GM19238 (cell line): Measurements from ENCODE around the gene SSBP4.

Experiments used
- DNase-seq: peaks from one replicate; pipeline ENCODE4 v3.0.0; 2011; ENCODE audit warnings: low spot score; ENCODE audit not compliant: insufficient read length

The SSBP4 gene

GRCh38 chr19:18420930-18421329 lies 1.7 kb downstream of the SSBP4 start:
- no peak for DNase-seq

GRCh38 chr19:18421371-18421959 lies 2.3 kb downstream of the SSBP4 start:
- no peak for DNase-seq

- DNase-seq = no peak
These were observed 3.5 kb downstream of the SSBP4 start for GRCh38 chr19:18422530-18423191.

- DNase-seq = no peak
These were observed 4.2 kb downstream of the SSBP4 start for GRCh38 chr19:18423258-18424020.

DNA sequence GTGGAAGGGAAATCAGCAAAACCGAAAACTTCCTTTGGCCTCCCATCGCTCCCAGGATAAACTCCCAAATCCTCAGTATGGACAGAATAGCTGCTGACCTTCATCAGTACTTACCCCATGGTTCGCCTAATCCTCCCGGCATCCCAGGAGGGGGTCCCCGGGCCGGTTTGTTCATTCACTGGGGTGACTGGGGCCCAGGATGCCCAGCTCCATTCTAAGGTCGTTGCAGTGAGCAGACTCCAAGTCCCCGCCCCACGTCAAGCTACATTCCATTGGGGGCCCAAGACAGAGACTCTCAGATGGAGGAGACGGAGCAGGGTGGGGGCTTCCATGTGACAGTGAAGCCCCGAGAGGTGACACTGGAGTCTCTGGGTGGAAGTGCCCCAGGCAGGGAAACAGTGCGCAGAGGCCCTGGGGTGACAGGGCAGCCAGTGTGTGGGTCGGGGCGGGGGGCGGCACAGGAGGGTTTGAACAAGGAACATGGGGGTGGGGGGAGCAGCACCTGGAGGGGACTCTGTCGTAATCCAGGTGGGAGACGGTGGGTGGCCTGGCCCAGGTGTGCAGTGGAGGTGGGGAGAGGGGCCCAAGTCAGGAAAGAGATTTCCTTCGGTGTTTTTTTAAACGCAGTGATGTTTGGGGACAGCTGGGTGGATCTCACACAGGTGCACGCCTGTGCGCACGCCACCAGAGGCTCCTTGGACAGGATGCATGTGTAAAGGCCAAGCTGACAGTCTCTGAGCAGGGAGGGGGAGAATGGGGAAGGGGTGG lies 5.1 kb downstream of the SSBP4 start:
- DNase-seq = no peak

DNA sequence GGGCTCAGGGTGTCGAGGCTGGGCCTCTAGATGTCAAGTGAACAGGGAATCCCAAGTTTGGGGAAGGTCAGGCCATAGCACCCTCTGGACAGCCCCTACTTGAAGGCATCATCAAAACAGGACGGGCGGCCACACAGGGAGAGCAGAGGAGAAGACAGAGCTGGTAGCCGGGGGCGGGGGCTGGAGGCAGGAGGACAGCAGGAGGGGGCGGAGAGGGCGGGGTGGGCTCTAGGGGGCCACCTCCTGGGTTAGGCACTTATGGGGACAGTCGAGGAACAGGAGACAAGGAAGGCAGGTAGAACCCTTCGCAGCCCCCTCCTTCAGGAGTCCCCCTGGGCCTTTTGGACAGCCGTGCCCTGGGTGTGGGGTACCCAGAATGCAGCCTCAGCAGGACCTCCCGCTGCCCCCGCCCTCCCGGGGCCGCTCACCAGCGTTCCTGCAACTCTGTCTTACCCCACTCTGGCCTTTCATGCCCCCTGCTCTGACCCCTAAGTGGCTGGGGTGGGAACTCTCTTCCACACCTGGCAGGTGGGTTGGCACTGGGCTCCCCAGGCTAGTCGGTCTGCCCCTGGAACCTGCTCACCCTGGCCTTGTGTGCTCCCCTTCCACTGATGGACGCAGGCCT lies 5.8 kb downstream of the SSBP4 start:
- no peak for DNase-seq

- no peak for DNase-seq
These were observed 6.6 kb downstream of the SSBP4 start for GRCh38 chr19:18425515-18426415.

- DNase-seq = no peak
These were observed 7.2 kb downstream of the SSBP4 start for GRCh38 chr19:18426416-18426767.

DNA sequence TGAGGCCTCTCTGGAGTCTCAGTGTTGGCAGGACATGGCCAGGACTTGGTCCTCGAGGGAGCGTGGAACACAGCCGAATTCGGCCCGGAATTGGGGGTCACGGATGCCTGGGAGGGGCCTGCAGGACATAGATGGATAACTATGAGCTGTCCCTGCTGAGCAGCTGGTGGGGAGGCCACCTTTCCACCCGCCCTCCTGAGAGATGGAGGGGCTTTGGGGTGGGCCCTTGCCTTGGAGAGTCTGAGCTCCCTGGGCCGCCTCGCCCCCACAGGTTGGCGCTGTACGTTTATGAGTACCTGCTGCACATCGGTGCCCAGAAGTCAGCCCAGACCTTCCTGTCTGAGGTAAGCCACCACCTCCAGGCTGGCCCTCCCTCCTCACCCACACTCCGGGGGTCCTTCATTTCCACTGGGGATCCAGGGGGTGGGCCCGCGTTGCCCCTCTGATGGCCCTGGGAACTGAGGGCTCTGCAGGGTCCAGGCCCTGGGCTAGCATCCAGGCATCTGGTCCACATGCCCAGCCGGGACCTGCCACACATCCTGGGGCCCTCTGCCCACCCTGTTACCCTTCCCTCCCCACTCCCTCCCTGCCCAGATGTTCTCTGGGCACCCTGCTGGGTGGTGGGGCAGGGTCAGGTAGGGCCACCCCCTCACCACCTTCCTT lies 8.0 kb downstream of the SSBP4 start:
- no peak for DNase-seq

DNA sequence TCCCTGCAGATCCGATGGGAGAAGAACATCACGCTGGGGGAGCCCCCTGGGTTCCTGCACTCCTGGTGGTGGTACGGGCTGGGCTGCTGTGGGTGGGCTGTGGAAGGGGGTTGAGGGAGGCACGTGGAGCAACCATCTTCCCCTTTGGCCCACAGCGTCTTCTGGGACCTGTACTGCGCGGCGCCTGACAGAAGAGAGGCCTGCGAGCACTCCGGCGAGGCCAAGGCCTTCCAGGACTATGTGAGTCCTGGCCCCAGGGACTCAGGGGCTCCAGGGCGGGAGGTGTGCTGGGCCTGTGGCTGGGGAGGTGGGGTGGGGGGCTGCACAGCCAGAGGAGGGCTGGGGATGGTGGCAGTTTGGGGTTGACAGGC lies 8.5 kb downstream of the SSBP4 start:
- no peak for DNase-seq

DNA sequence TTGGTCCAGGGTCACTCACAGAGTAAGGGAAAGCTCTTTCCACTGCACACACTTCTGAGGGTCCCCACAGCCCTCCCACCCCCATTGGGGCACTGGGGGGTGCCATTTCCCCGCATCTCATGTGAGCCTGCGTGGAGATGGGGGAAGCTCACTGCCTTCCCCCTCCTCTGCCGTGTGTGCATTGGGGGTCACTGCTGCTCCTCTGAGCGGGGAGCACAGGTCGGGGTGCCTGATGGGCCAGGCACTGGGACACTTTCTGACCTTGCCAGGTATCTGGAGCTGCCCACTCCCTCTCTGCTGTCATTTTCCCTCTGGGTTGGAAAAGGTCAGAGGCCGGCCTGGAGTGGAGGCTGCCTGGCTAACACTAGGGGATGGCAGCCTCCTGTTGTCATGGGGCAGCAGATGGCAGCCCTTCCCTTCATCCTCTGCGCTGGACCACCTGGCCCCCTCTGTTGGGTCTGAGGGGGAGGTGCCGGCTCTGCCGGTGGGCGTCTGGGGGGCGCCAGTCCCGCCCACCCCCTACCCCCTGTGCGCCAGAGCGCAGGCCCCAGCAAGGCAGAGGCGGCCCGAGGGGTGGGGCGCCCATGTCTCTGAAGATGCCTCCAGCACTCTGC lies 9.1 kb downstream of the SSBP4 start:
- DNase-seq = no peak

DNA sequence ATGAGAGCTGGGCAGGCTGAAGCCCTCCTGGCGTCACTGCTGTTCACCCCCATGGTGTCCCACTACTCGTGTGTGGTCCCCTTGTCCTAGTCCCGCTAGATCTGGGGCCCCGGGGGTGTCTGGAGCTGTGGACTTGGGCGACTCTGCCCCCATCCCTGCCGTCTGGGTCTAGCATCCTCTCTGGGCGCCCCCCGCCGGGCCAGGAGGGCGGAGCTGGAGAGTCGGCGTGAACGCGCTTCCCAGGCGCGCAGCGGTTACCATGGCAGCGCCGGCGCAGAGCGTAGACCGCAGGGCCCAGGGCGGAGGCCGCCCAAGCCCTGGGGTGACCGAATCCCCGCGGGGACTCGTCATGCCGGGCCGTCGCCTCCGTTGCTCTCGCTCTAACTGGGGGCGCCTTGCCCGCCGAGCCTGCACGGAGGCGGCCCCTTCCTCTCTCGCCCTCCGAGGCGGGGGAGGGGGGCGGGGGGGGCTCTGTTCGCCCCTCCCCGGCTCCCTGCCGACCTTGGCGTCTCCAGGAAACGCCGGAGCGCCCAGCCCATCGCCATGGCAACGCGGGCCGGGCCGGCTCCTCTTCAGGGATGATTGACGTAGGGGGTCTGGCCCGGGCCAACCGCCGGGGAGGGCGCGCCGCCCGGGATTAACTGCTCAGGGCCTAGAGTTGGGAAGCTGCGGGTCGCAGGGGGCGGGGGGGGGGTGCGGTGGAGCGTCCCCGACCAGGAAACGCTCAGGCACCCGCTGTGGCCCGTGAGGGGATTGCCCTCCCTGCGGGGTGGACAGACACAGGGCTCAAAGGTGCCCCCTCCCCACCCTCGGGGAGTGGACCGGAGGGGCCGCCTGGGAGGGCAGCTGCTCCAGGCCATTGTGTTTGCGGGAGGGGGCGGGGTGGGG lies 9.8 kb downstream of the SSBP4 start:
- peak; percentile 96 for DNase-seq

- DNase-seq = no peak
These were observed 10.7 kb downstream of the SSBP4 start for GRCh38 chr19:18429717-18430416.

GRCh38 chr19:18430417-18431144 lies 11.4 kb downstream of the SSBP4 start:
- no peak for DNase-seq

- no peak for DNase-seq
These were observed 12.4 kb downstream of the SSBP4 start for GRCh38 chr19:18431351-18432197.

DNA sequence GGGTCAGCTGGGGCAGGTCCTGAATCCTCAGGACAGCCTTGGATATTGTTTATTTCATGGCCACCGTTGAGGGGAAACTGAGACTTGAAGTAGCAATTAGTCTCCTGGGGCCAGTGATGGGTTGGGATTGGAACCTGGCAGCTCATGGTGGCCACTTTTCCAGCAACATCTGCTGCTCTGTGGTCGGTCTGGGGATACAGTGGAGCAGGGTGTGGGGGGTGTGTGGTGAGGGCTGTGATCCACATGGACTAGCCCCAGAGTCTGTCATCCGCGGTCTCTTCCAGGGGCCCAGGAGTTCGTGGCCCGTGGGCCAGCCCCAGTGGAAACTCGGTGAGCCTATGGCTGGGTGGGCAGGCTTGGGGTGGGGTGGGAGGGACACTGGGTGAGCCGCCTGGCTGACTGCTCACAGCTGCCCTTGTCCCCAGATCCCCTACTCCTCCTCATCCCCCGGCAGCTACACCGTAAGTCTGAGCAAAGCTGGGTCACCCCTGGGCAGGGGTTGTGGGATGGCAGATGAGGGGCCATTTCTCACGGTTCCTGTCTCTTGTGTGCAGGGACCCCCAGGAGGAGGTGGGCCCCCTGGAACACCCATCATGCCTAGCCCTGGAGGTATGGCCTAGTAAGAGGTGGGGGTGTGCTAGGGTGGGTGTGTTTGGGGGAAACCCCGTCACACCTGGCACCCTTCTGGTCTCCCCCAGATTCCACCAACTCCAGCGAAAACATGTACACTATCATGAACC lies 13.2 kb downstream of the SSBP4 start:
- DNase-seq = no peak
